WTC11 (cell line): ENCODE measurements around the gene LHFPL6.

ENCODE experiments used
- CREM ChIP-seq: sonication (generic); formaldehyde crosslinking; IDR thresholded peaks from 2 replicates; pipeline ENCODE4 v1.8.1; 2022; ENCODE audit warnings: mild to moderate bottlenecking, missing genetic modification reagents, moderate library complexity
- CTCF ChIP-seq: fragments of 200-600 bp; IDR thresholded peaks from 2 replicates; pipeline ENCODE4 v1.8.0; 2022; ENCODE audit warnings: antibody characterized with exemption
- EMX1 ChIP-seq: fragments of 250-450 bp; sonication (Bioruptor Pico); IDR thresholded peaks from 2 replicates; pipeline ENCODE4 v1.8.0; 2021; ENCODE audit warnings: mild to moderate bottlenecking
- ESRRA ChIP-seq: sonication (generic); formaldehyde crosslinking; IDR thresholded peaks from 2 replicates; pipeline ENCODE4 v1.8.1; 2022; ENCODE audit warnings: mild to moderate bottlenecking, missing genetic modification reagents, borderline replicate concordance
- GTF2I ChIP-seq: fragments of 250-450 bp; sonication (Bioruptor Pico); conservative IDR thresholded peaks from 2 replicates; pipeline ENCODE4 v1.4.0; 2021; ENCODE audit warnings: mild to moderate bottlenecking
- JUN ChIP-seq: sonication (generic); formaldehyde crosslinking; IDR thresholded peaks from 2 replicates; pipeline ENCODE4 v1.8.0; 2023; ENCODE audit warnings: mild to moderate bottlenecking, missing genetic modification reagents
- MLX ChIP-seq: sonication (generic); formaldehyde crosslinking; IDR thresholded peaks from 2 replicates; pipeline ENCODE4 v1.8.1; 2023; ENCODE audit warnings: mild to moderate bottlenecking, missing genetic modification reagents, moderate library complexity
- NFE2L1 ChIP-seq: sonication (generic); formaldehyde crosslinking; IDR thresholded peaks from 2 replicates; pipeline ENCODE4 v1.8.1; 2023; ENCODE audit warnings: missing genetic modification reagents
- PRDM15 ChIP-seq: sonication (generic); formaldehyde crosslinking; IDR thresholded peaks from 2 replicates; pipeline ENCODE4 v1.8.0; 2022; ENCODE audit warnings: missing genetic modification reagents
- SP1 ChIP-seq: sonication (generic); formaldehyde crosslinking; conservative IDR thresholded peaks from 2 replicates; pipeline ENCODE4 v1.8.1; 2022; ENCODE audit warnings: missing genetic modification reagents
- TCF7 ChIP-seq: sonication (generic); formaldehyde crosslinking; IDR thresholded peaks from 2 replicates; pipeline ENCODE4 v1.8.0; 2022; ENCODE audit warnings: mild to moderate bottlenecking, low read depth, missing genetic modification reagents, moderate library complexity
- ZNF317 ChIP-seq: sonication (generic); formaldehyde crosslinking; IDR thresholded peaks from 2 replicates; pipeline ENCODE4 v1.8.1; 2023; ENCODE audit warnings: low read depth, mild to moderate bottlenecking, moderate library complexity, missing genetic modification reagents, borderline replicate concordance
- TF ChIP-seq, protein P1 (sequence below): sonication (generic); formaldehyde crosslinking; IDR thresholded peaks from 2 replicates; pipeline ENCODE4 v1.8.1; 2023; ENCODE audit warnings: mild to moderate bottlenecking, missing genetic modification reagents, moderate library complexity
- TF ChIP-seq, protein P2 (sequence below): sonication (generic); formaldehyde crosslinking; IDR thresholded peaks from 2 replicates; pipeline ENCODE4 v1.8.0; 2023; ENCODE audit warnings: missing genetic modification reagents, mild to moderate bottlenecking, borderline replicate concordance

DNA sequence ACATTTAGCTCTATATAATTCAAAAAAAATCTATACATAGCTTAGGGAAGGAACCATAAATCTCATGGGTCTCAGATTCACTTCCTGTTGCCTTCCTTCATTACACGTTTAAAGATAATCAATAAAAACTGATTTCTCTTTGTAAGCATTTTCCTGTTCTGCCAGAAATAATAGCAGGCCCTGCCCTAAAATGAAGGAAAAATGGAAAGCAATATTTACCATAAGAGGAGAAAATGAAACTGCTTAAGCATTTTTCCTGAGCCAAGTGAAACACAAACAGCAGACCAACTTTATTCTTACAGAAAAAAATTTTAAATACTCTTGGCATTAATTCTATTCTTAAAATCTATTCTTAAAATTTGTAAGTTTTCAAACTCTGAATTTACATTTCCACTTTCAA is 4.0 kb downstream of the LHFPL6 start:
- TF ChIP-seq EMX1 (no peak), NFE2L1 (CRISPR knock-in tag) (no peak), MLX (CRISPR knock-in tag) (no peak), CTCF (no peak), JUN (CRISPR knock-in tag) (no peak), TCF7 (CRISPR knock-in tag) (no peak), PRDM15 (CRISPR knock-in tag) (no peak), ZNF317 (CRISPR knock-in tag) (no peak), GTF2I (CRISPR knock-in tag) (no peak), ESRRA (CRISPR knock-in tag) (no peak), SP1 (CRISPR knock-in tag) (no peak), CREM (CRISPR knock-in tag) (no peak)
- TF ChIP-seq, protein P1, sequence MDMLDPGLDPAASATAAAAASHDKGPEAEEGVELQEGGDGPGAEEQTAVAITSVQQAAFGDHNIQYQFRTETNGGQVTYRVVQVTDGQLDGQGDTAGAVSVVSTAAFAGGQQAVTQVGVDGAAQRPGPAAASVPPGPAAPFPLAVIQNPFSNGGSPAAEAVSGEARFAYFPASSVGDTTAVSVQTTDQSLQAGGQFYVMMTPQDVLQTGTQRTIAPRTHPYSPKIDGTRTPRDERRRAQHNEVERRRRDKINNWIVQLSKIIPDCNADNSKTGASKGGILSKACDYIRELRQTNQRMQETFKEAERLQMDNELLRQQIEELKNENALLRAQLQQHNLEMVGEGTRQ (CRISPR knock-in tag), result no peak
- TF ChIP-seq, protein P2, sequence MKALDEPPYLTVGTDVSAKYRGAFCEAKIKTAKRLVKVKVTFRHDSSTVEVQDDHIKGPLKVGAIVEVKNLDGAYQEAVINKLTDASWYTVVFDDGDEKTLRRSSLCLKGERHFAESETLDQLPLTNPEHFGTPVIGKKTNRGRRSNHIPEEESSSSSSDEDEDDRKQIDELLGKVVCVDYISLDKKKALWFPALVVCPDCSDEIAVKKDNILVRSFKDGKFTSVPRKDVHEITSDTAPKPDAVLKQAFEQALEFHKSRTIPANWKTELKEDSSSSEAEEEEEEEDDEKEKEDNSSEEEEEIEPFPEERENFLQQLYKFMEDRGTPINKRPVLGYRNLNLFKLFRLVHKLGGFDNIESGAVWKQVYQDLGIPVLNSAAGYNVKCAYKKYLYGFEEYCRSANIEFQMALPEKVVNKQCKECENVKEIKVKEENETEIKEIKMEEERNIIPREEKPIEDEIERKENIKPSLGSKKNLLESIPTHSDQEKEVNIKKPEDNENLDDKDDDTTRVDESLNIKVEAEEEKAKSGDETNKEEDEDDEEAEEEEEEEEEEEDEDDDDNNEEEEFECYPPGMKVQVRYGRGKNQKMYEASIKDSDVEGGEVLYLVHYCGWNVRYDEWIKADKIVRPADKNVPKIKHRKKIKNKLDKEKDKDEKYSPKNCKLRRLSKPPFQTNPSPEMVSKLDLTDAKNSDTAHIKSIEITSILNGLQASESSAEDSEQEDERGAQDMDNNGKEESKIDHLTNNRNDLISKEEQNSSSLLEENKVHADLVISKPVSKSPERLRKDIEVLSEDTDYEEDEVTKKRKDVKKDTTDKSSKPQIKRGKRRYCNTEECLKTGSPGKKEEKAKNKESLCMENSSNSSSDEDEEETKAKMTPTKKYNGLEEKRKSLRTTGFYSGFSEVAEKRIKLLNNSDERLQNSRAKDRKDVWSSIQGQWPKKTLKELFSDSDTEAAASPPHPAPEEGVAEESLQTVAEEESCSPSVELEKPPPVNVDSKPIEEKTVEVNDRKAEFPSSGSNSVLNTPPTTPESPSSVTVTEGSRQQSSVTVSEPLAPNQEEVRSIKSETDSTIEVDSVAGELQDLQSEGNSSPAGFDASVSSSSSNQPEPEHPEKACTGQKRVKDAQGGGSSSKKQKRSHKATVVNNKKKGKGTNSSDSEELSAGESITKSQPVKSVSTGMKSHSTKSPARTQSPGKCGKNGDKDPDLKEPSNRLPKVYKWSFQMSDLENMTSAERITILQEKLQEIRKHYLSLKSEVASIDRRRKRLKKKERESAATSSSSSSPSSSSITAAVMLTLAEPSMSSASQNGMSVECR (CRISPR knock-in tag), result no peak
